ENCODE results near the gene DCC.

DNA sequence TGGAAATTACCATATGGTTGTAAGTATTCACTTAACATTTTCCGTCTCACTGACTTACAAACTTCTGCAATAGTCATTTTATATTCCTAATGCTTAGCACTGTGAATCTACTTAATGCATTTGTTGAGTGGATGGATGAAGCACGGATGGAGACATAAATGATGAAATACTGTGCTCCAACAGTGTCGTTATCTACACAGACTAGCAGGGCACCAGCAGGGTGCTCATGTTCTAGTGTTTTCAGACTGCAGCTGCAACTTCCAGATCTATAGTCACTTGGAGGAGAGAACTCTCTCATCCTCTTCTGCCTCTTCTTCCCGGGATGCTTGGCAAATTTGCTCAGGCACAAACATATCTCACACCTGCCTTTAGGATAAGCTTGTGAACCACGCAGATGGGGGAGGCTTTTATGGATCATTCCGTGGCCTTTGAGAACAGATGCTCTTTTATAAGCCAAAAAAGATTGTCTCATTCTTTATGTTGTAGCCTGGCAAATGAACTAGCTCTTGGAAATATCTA lies 1086.7 kb downstream of the DCC start:
- TF ChIP-seq, protein P1, sequence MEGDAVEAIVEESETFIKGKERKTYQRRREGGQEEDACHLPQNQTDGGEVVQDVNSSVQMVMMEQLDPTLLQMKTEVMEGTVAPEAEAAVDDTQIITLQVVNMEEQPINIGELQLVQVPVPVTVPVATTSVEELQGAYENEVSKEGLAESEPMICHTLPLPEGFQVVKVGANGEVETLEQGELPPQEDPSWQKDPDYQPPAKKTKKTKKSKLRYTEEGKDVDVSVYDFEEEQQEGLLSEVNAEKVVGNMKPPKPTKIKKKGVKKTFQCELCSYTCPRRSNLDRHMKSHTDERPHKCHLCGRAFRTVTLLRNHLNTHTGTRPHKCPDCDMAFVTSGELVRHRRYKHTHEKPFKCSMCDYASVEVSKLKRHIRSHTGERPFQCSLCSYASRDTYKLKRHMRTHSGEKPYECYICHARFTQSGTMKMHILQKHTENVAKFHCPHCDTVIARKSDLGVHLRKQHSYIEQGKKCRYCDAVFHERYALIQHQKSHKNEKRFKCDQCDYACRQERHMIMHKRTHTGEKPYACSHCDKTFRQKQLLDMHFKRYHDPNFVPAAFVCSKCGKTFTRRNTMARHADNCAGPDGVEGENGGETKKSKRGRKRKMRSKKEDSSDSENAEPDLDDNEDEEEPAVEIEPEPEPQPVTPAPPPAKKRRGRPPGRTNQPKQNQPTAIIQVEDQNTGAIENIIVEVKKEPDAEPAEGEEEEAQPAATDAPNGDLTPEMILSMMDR (IDR thresholded peaks at IDR 0.05), result no peak
- no peak for TF ChIP-seq POLR2A (IDR thresholded peaks at IDR 0.05)
- no peak for TF ChIP-seq EP300 (IDR thresholded peaks at IDR 0.05)
